OCI-LY3 (cell line): ENCODE results near the gene PDE1A.

Experiments used
- EZH2phosphoT487 ChIP-seq: fragments of 200-600 bp; shearing (Covaris generic); IDR thresholded peaks from 2 replicates; pipeline ENCODE4 v1.6.1; 2018; ENCODE audit warnings: antibody characterized with exemption, mixed run types, low read depth
- TF ChIP-seq, protein P1 (sequence below): fragments of 200-600, 300-600 bp; sonication (generic); IDR thresholded peaks from 2 replicates; pipeline ENCODE4 v1.5.1; 2014; ENCODE audit warnings: antibody characterized with exemption, low read length, low read depth

DNA sequence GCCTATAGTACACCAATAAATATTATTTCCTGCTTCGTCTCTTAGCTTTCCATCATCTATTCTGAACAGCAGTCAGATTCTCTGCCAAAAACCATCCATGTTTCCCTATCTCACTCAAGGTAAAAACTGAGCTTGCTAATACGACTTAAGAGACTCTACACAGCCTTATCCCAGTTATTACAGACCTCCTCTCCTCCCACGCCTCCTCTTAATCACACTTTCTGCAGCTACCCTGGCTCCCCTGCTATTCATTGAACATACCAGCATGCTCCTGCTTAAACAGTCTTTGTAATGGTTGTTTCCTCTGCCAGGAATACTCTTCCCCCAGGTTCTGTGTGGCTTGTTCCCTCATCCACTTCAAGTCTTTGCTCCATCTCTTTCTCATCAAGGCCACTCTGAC is 81.5 kb downstream of the PDE1A start:
- TF ChIP-seq, protein P1, sequence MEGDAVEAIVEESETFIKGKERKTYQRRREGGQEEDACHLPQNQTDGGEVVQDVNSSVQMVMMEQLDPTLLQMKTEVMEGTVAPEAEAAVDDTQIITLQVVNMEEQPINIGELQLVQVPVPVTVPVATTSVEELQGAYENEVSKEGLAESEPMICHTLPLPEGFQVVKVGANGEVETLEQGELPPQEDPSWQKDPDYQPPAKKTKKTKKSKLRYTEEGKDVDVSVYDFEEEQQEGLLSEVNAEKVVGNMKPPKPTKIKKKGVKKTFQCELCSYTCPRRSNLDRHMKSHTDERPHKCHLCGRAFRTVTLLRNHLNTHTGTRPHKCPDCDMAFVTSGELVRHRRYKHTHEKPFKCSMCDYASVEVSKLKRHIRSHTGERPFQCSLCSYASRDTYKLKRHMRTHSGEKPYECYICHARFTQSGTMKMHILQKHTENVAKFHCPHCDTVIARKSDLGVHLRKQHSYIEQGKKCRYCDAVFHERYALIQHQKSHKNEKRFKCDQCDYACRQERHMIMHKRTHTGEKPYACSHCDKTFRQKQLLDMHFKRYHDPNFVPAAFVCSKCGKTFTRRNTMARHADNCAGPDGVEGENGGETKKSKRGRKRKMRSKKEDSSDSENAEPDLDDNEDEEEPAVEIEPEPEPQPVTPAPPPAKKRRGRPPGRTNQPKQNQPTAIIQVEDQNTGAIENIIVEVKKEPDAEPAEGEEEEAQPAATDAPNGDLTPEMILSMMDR = no peak
- TF ChIP-seq EZH2phosphoT487 = no peak
